OCI-LY1 (cell line): ENCODE measurements around the gene GNPTG.

ENCODE experiments used
- CTCF ChIP-seq: fragments of 200-600 bp; sonication (generic), shearing (Covaris generic); IDR thresholded peaks from 2 replicates; pipeline ENCODE4 v1.5.1; 2017; ENCODE audit warnings: mild to moderate bottlenecking, antibody characterized with exemption, low read length, moderate library complexity, mixed read lengths
- EZH2 ChIP-seq: fragments of 200-600 bp; sonication (generic), shearing (Covaris generic); IDR thresholded peaks from 2 replicates; pipeline ENCODE4 v1.8.0; 2017; ENCODE audit warnings: borderline replicate concordance, mixed run types, mild to moderate bottlenecking, antibody characterized with exemption, low read length, moderate library complexity, mixed read lengths

- TF ChIP-seq CTCF (no peak), EZH2 (no peak)
Observed at GRCh38 chr16:1345651-1346421, 5.9 kb upstream of the GNPTG start.
